ENCODE results near the gene DMXL1.
"Not testable (repeated sequence)": the region's sequence is repeated elsewhere in the genome, so short reads cannot be mapped to it uniquely, and the experiment has no call there.

The DMXL1 gene

DNA sequence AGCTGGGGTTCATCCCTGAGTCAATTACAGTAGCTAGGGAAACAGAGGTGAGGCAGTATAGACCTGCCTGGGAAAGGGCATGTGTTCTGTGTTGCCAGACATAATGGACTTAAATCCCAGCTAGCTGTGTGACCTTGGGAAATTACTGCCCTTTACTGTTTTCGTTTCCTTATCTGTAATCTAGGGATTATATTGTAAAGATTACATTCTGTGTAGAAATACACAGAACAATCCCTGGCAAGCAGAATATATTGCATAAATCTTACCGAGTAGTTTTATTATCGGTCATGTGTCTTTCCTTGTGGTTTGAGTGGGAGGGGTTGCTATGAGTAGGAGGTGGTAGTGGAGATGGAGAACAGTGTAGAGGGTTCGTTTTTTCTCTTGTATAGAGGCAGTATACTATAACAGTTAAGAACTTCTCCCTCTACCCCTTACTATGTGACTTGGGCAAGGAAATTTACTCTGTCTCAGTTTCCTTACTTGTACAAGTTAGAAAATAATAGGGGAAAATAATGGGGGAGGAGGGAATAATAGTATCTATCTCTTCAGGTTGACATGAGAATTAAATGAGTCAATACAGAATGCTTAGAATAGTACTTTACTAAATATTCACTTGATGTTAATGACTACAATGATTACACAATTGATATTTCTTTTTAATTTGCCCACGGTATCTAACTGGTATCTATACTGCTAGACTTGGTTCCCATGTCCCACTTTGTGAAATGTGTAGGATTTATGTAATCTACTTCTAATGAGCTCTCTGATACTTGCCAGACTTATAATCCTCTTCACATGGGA lies 7.1 kb upstream of the DMXL1 start:
- no peak for DNase-seq

GRCh38 chr5:119067450-119067849 lies 3.4 kb upstream of the DMXL1 start:
- no peak for DNase-seq

- DNase-seq, result no peak
Observed at GRCh38 chr5:119070578-119070827, 384 bp upstream of the DMXL1 start.

DNA sequence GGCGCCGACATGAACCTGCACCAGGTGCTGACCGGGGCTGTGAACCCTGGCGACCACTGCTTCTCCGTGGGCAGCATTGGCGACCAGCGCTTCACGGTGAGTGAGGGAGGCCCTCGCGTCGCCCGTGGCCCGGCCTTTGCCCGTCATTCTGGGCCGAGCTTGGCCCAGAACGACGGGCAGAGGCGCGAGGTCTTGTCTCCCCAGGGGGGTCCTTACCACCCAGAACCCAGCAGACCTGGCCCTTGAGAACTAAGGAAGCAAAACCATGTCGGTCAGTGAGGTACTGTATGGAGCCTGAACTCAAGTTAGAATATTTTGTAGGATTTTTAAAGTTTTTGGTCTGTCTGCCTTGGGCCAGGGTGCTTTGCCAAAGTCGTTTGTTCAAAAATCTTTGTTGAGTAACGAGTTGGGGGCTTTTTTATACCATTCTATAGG lies 691 bp downstream of the DMXL1 start:
- DNase-seq, result no peak

DNA sequence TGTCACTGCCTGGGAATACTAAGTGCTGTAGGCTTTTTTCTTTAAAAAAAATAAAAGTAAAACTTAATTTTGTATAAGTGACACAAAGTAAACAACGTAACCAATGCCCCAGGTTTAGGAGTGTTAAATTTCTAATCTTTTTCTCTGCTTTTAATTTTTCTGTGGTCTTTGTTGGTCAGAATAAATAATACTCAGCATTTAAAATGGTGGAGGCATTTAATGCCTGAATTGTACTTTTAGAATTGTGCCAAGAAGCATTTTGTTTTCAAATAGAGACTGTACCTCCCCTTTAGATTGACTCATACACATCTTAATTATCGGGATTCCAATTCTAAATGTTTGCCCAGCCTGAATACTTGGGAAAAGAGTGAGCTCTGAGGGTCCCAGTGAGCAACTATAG lies 1.6 kb downstream of the DMXL1 start:
- DNase-seq, result no peak

DNA sequence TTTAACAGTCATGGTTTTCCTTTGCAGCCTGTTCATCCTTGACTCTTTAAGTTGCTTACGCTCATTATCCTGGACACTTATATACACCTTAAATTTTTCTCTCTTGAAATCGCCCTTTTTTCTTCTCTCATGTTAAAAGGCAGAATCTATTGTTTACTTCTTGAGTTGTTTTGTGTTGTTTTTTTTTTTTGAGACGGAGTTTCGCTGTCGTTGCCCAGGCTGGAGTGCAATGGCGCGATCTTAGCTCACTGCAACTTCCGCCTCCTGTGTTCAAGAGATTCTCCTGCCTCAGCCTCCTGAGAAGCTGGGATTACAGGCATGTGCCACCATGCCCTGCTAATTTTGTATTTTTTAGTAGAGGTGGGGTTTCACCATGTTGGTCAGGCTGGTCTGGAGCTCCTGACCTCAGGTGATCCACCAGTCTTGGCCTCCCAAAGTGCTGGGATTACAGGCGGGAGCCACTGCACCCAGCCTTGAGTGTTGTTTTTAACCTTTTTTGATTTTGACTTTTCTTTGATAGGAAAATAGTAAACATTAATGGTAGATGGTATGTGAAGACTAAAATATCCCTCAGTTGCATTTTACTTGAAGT lies 3.0 kb downstream of the DMXL1 start:
- DNase-seq, result not testable (repeated sequence)

- DNase-seq, result no peak
Observed at GRCh38 chr5:119074419-119074818, 3.5 kb downstream of the DMXL1 start.

- not testable (repeated sequence) for DNase-seq
Observed at GRCh38 chr5:119075269-119075668, 4.4 kb downstream of the DMXL1 start.

- no peak for DNase-seq
Observed at GRCh38 chr5:119076080-119076479, 5.2 kb downstream of the DMXL1 start.

- DNase-seq, result no peak
Observed at GRCh38 chr5:119077444-119077843, 6.6 kb downstream of the DMXL1 start.

- DNase-seq, result no peak
Observed at GRCh38 chr5:119078071-119078846, 7.4 kb downstream of the DMXL1 start.

GRCh38 chr5:119078861-119079260 lies 8.0 kb downstream of the DMXL1 start:
- DNase-seq, result no peak

GRCh38 chr5:119079318-119079921 lies 8.5 kb downstream of the DMXL1 start:
- DNase-seq, result no peak

DNA sequence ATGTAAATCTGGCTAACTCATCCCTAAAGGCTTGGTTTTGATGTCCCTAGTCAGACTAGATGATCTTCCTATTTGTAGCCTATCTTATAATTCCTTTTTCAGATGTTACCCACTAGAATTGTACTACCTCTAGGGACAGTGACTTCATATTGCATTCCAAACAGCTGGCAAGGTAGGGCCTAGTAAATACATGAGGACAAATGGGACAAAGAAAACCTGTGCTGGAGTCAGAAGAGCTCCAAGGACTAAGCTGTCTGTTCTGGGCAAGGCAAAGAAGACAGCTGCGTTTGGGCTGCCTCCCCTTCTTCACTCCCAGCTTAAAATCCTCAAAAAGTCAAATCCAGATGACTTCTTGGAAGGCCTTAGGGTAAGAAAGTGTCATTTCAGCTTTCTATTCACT lies 10.0 kb downstream of the DMXL1 start:
- DNase-seq, result no peak

DNA sequence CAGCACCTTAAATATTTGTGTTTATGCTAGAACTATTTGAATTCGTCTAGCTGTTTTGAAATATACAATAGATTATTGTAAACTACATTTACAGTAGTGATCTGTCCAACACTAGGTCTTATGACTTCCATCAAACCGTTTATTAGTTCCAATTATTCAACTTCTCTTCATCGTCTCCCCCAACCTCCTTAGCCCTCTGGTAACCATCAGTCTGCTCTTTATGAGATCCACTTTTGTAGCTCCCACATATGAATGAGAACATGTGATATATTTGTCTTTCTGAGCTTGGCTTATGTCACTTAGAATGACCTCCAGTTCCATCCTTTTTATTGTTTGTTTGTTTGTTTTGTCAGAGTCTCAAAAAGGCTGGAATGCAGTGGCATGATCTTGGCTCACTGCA lies 11.8 kb downstream of the DMXL1 start:
- DNase-seq, result no peak

DNA sequence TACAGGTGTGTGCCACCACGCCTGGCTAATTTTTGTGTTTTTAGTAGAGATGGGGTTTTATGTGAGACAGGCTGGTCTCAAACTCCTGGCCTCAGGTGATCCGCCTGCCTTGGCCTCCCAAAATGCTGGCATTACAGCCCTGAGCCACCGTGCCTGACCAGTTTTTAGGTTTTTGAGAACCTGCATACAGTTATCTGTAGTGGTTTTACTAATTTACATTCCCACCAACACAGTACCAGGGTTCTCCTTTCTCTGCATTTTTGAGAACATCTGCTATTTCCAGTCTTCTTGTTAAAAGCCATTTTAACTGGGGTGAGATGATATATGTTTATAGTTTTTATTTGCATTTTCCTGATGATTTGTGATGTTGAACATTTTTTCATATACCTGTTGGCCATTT lies 12.8 kb downstream of the DMXL1 start:
- no peak for DNase-seq

DNA sequence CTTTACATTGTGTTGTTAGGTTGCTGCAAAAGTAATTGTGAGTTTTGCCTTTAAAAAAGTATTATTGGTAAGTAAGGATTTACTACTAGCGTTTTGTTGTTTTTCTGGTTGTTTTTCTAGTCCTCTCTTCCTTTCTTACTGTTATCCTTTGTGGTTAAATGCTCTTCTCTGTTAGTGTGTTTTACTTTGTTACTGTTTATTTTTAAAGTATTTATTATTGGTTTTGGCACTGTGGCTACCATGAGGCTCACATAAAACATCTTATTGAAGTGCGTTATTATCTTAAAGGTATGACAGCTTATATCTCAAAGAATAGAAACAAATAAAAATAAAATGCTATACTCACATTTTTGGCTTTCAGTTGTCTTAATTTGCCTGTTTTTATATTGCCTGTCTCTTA lies 17.6 kb downstream of the DMXL1 start:
- DNase-seq, result no peak

DNA sequence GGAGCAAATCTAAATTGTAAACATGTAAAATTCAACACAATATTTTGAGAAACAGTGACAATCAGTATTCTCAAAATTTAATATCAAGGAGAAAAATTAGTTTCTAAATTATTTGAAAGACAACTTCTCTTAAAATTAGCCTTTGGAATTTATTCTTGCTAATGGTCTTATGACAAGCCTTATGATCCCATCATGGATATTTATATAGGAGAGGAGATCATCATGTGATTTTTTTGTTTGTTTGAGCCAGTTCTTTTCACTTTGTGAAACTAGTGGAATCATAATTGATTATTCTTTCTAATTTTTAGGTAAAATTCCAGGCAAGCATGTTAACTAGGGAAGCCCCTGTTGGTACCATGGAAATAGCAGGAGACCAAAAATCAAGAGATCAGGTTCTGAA lies 24.7 kb downstream of the DMXL1 start:
- DNase-seq, result no peak

GRCh38 chr5:119105971-119106370 lies 35.1 kb downstream of the DMXL1 start:
- DNase-seq, result no peak

DNA sequence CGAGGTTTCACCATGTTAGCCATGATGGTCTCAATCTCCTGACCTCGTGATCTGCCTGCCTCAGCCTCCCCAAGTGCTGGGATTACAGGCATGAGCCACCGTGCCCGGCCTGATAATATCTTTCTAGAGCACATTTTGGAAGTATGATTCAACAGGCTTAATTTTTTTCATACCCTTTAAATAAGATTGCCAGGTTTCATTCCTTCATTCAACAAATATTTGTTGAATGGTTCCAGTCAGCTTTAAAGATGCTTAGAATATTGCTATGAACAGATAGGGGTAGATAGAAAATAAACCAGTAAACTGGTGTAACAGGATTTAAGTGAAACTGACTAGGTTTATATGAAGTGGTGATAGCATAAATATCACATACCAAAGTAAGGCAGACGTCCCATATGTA lies 41.3 kb downstream of the DMXL1 start:
- no peak for DNase-seq

DNA sequence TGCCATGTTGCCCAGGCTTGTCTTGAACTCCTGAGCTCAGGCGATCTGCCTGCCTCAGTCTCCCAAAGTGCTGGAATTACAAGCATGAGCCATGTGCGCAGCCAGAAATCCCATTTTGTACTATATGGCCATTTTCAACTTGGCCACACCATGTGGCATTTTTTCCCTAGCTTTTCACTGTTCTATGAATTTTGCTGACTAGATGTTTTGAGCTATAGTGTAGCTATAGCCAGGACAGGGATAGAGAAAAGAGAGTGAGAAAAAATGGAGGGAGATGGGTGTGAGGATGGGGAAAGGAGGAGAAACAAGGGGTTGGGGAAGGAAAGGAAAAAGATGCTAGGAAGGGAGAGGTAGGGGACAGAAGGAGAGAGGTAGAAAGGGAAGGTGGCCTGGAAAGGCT lies 46.4 kb downstream of the DMXL1 start:
- no peak for DNase-seq

GRCh38 chr5:119118000-119118399 lies 47.1 kb downstream of the DMXL1 start:
- DNase-seq, result no peak

GRCh38 chr5:119120893-119121292 lies 50.0 kb downstream of the DMXL1 start:
- no peak for DNase-seq

DNA sequence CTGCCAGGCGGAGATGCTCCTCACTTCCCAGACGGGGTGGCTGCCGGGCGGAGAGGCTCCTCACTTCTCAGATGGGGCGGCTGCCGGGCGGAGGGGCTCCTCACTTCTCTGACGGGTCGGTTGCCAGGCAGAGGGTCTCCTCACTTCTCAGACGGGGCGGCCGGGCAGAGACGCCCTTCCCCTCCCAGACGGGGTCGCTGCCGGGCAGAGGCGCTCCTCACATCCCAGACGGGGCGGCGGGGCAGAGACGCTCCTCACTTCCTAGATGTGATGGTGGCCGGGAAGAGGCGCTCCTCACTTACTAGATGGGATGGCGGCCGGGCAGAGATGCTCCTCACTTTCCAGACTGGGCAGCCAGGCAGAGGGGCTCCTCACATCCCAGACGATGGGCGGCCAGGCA lies 51.6 kb downstream of the DMXL1 start:
- DNase-seq, result not testable (repeated sequence)

All from activated effector memory CD4-positive, alpha-beta T cell treated with Interleukin-2 at 50 U/mL for 16 hours (primary cell).